ENCODE data around the gene SMIM32. TPM values are rescaled to one million over a fixed set of nuclear protein-coding genes. Genes with fewer than 3 reads are reported as not detected.

SMIM32 gene
- total and polyA plus RNA-seq, 2 donors (not counting 1 experiment from before 2014, with no cell fraction given) = not detected

- intact Hi-C loops (cut with micrococcal nuclease) = no loop called here
- no peaks in the 10 kb centered on the region for H3K4me1 ChIP-seq (ENCODE audit: control insufficient read depth in 2 of 2, insufficient read depth in 2 of 2, low read length in 2 of 2)
- no peak for ATAC-seq (ENCODE audit: low read depth)
- Mint-ChIP-seq H3K4me3 (no peak overlapping the region), H3K27me3 (no peaks in the 10 kb centered on the region), H3K4me1 (peaks cover 2% of the 10 kb centered on the region), H3K9me3 (ENCODE audit: insufficient read depth) (no peaks in the 10 kb centered on the region), H3K27ac (no peak overlapping the region)
- H4K20me1 ChIP-seq (ENCODE audit: control insufficient read depth, insufficient read depth, low read length, poor library complexity, severe bottlenecking) = peaks cover 11% of the 10 kb centered on the region
- no peak overlapping the region for H3K4me2 ChIP-seq (replicated peaks; ENCODE audit: low read depth, low read length, poor library complexity, severe bottlenecking)
- no peak overlapping the region for H3K4me3 ChIP-seq (ENCODE audit: control extremely low read depth in 1 of 5, extremely low read depth in 1 of 5, insufficient read depth in 1 of 5, low read depth in 2 of 5, low read length in 4 of 5)
- WGBS (ENCODE audit: insufficient coverage) = 97% methylated on average over 7 of the region's 11 CpGs
- POLR2A ChIA-PET = no interaction called here
- H3K9me3 ChIP-seq (ENCODE audit: control extremely low read depth in 1 of 3, control insufficient read depth in 2 of 3, insufficient read depth in 1 of 3, low read length in 2 of 3) = no peaks in the 10 kb centered on the region
- no peak overlapping the region for H3K9ac ChIP-seq (ENCODE audit: low read length)
- no peak for DNase-seq
- TF ChIP-seq EZH2 (IDR thresholded peaks at IDR 0.05; ENCODE audit: borderline replicate concordance, insufficient read depth, low read depth, low read length, poor library complexity, severe bottlenecking) = no peak
- no peak for TF ChIP-seq CTCF (IDR thresholded peaks at IDR 0.05)
- no peaks in the 10 kb centered on the region for H3K27me3 ChIP-seq (replicated peaks in 1 of 4; ENCODE audit: control extremely low read depth in 1 of 4, control insufficient read depth in 3 of 4, insufficient read depth in 4 of 4, low read length in 3 of 4)
- no peak overlapping the region for H3K27ac ChIP-seq (ENCODE audit: low read length in 2 of 2)
- peaks cover 12% of the 10 kb centered on the region for H3K79me2 ChIP-seq (ENCODE audit: control insufficient read depth, insufficient read depth, low read length)
- H3K36me3 ChIP-seq (replicated peaks in 1 of 2; ENCODE audit: control extremely low read depth in 1 of 2, control insufficient read depth in 1 of 2, extremely low read depth in 1 of 2, insufficient read depth in 2 of 2, low read length in 1 of 2) = peaks cover 12 to 25% of the 10 kb centered on the region in 2 experiments
- CTCF ChIA-PET = no interaction called here
- no peak overlapping the region for H2AFZ ChIP-seq (ENCODE audit: insufficient read depth, low read depth, low read length, poor library complexity, severe bottlenecking)
Measured at GRCh38 chr5:136153581-136154236, 39.3 kb downstream of the SMIM32 start.

- H3K79me2 ChIP-seq (ENCODE audit: control insufficient read depth, insufficient read depth, low read length) = peaks cover 22% of the 10 kb centered on the region
Measured at GRCh38 chr5:136149891-136150290, 43.1 kb downstream of the SMIM32 start.

More at GRCh38 chr5:136149891-136150290, 43.1 kb downstream of the SMIM32 start:
- TF ChIP-seq CTCF (IDR thresholded peaks at IDR 0.05) (no peak), EZH2 (IDR thresholded peaks at IDR 0.05; ENCODE audit: borderline replicate concordance, insufficient read depth, low read depth, low read length, poor library complexity, severe bottlenecking) (no peak)
- intact Hi-C loops (cut with micrococcal nuclease) = no loop called here
- Mint-ChIP-seq H3K27ac (no peak overlapping the region), H3K27me3 (no peaks in the 10 kb centered on the region), H3K4me3 (no peak overlapping the region), H3K9me3 (ENCODE audit: insufficient read depth) (no peaks in the 10 kb centered on the region), H3K4me1 (peaks cover 13% of the 10 kb centered on the region)
- ChIA-PET POLR2A (no interaction called here), CTCF (no interaction called here)
- no peak overlapping the region for H3K9ac ChIP-seq (ENCODE audit: low read length)
- H3K9me3 ChIP-seq (ENCODE audit: control extremely low read depth in 1 of 3, control insufficient read depth in 2 of 3, insufficient read depth in 1 of 3, low read length in 2 of 3) = no peaks in the 10 kb centered on the region
- no peak overlapping the region for H3K4me2 ChIP-seq (replicated peaks; ENCODE audit: low read depth, low read length, poor library complexity, severe bottlenecking)
- DNase-seq = no peak
- WGBS (ENCODE audit: insufficient coverage) = no CpG with 5 or more reads among the region's 1 CpG
- H4K20me1 ChIP-seq (ENCODE audit: control insufficient read depth, insufficient read depth, low read length, poor library complexity, severe bottlenecking) = peaks cover 22% of the 10 kb centered on the region
- no peak overlapping the region for H3K4me3 ChIP-seq (ENCODE audit: control extremely low read depth in 1 of 5, extremely low read depth in 1 of 5, insufficient read depth in 1 of 5, low read depth in 2 of 5, low read length in 4 of 5)
- no peak overlapping the region for H2AFZ ChIP-seq (ENCODE audit: insufficient read depth, low read depth, low read length, poor library complexity, severe bottlenecking)
- H3K27ac ChIP-seq (ENCODE audit: low read length in 2 of 2) = no peak overlapping the region
- H3K4me1 ChIP-seq (ENCODE audit: control insufficient read depth in 2 of 2, insufficient read depth in 2 of 2, low read length in 2 of 2) = no peaks in the 10 kb centered on the region
- H3K36me3 ChIP-seq (replicated peaks in 1 of 2; ENCODE audit: control extremely low read depth in 1 of 2, control insufficient read depth in 1 of 2, extremely low read depth in 1 of 2, insufficient read depth in 2 of 2, low read length in 1 of 2) = peaks cover 6 to 13% of the 10 kb centered on the region in 2 experiments
- H3K27me3 ChIP-seq (replicated peaks in 1 of 4; ENCODE audit: control extremely low read depth in 1 of 4, control insufficient read depth in 3 of 4, insufficient read depth in 4 of 4, low read length in 3 of 4) = no peaks in the 10 kb centered on the region
- ATAC-seq (ENCODE audit: low read depth) = no peak

Data from B cell (primary cell).